Right lobe of liver (tissue), 5 donors: ENCODE data around the gene POTEC. TPM values are rescaled to one million over a fixed set of nuclear protein-coding genes. Genes with fewer than 3 reads are reported as not detected.

ENCODE experiments used
- small RNA-seq, 2 experiments: library from RNA; depleted of rRNA; stranded (forward); fragments of <200 nt; gene quantifications; one replicate each; pipeline ENCODE3, GENCODE V24; 2016
- total RNA-seq, 6 experiments: library from RNA; depleted of rRNA in 2 of 6; stranded (reverse); fragments of >200 nt in 2 of 6; fragmentation: NEBNext Ultra II Directional in 3 of 6; extraction: Animal tissue kit (Norgen Biotek cat#: 25700) in 3 of 6; gene quantifications; one replicate each; pipeline versions ENCODE4 v1.1.0 to v1.2.4, GENCODE V29; 2016 to 2023
- donor health status: DM: no; HTN: no; CAD: no.
- donor health status: DM: no; HTN: no; CAD: no.
- donor health status: DM: no; HTN: yes; CAD: no.
- donor health status: DM: no; HTN: yes; CAD: no.

The POTEC gene
- total RNA-seq, 6 experiments from 2014 or later, result not detected

Small RNA genes lying within 50 kb of the gene (small RNA-seq; reads per million reads assigned to genes)
- 0 reads per million in 2 experiments for gene RNU6-1021P

Other genes with a start within 250 kb of the POTEC start
- not detected for gene ANKRD30B, start 204.6 kb upstream of the POTEC start, total RNA-seq